GM21515 (cell line): ENCODE results near the gene SIPA1L2.
A peak's percentile ranks its signal among the peaks of the same experiment; 100 is the strongest.

Experiments
- ATAC-seq: cut with Tn5 transposase; IDR thresholded peaks from one replicate; pipeline ENCODE4 v1.9.1; 2021; ENCODE audit not compliant: unreplicated experiment

SIPA1L2 gene

DNA sequence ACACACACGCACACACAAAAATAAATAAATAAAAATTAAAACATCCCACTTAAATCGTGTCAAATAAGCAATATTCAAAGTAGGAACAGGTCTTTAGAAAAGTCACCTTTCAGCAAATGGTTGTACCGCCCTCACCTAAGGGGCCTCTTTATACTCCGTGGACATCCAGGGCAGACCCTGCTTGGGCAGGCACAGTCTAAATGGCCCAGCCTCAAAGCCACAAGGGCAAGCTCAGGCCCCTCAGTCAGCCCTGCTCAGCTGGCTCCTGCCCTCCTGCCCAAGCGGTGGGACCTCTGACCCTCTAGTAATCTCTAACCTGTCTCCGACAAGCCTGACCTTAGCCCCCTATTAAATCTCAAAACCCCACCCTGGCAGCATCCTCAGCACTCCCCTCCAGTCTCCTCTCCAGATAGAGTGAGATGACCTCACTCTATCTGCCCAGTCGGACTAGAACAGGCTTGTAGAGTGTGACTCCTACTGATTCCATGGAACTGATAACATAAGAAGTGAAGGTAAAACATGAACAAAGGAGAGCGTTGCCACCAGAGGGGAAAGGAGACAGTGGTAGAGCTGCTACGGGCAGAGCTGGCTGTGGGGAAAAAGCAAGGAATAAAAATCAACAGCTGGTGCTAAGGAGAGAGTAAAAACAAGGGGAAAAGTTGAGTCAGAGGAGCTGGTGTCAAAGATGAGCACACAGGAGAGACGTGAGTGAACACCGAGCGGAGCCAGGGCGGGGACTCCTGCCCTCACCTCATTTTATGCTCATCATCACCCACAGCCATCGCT lies 36.0 kb downstream of the SIPA1L2 start:
- no peak for ATAC-seq

DNA sequence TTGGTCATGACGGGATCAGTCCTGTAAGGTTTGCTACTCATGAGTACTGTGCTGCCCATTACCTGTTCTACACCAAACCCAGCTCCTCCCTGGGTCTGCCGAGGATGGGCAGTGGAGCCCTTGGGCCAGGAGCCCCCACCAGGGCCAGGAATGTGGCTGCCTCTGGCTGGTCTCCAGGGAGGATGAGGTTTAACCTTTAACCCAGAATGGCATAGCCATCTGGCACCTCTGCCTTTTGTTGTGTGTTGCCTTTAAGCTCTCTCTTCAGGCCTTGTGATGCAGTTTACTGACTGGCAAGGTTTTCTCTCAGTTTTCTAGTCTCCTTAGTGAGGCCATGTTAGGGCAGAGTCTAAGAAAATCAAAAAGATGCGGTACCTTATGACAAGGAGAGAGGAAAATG lies 38.6 kb downstream of the SIPA1L2 start:
- ATAC-seq = no peak

DNA sequence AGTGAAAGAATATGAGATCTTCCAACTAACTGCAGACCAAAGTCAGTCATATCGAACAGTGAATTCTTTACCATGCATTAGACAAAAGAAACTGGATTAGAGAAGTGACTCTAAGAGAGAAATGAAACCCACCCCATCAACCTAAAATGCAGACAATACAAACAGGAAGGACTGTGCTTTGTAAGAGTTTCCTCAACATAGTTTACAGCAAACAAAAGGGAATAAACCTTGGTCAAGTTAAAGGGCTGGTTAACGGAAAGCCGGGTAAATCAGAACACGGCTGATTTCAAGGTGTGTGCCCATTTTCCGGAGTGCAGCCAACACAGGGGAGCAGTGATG lies 39.2 kb downstream of the SIPA1L2 start:
- peak; percentile 85 for ATAC-seq

DNA sequence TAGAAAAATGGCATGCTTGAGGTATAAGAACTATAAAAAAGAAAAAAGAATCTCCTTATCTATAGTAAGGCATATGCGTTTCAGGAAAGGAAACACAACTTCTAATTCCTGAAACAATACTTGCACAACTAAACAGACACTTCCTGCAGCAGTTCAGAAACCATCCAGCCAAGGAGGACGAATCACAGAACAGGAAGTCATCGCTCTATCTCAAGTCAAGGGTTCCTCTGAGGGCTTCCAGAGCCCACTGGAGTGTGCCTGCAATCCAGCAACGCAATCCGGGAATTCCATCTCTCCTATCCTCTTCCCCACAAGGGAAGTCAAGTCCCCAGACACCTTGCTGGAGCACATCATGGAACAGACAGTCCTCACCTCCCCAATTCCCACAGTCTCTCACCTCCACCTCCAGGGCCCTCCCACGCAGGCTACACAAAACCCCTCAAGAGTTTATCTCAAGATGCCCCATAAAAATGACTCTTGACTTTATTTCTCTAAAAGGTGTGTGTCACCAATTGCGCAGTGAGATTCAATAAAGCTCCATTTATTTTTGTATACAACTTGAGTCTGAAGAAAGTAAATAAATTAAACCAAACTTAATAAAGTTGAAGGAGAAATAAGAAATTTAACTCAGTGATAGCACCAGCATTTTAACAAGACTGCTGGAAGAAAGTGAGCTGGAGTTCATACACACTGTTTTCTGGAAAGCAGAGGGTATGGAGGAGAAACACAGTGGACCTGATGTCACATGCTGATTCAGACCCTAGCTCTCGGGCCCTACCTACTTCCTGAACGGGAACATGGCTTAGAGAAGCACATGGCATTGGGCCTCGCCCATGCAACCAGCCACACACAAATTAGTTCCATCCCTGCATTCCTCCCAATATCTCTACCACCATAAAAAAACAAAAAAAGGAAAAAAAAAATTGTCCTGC lies 39.9 kb downstream of the SIPA1L2 start:
- peak; percentile 40 for ATAC-seq

DNA sequence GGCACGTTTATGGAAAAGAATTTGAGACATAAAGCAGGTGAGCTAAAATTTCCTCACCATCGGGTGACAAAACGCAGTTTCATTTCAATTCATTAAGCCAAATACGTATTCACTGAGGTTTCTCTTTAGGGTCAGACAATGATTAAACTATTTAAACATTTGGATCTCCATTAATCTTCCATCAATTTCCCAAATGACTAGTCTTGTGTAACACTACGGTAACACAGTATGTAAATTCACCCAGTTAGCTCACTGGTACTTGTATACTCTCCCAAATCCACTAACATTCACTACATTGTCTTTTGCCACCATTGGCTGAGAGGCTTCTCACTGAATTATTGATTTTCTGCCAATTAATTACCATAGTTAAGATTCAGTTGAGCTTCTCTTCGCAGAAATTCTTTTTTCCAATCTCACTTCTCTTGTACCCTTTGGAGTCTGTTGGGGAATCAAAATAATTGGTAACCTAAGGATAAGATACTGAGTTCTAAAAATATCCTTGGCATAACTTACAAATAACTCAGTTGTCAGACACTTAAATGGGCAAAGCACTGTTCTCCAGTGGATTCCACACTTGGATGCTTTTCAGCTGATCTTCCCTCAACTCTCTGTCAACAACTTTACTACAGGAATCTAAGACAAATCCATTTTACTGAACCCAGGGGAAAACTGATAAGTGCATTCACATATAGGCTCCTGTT lies 40.7 kb downstream of the SIPA1L2 start:
- ATAC-seq = no peak

DNA sequence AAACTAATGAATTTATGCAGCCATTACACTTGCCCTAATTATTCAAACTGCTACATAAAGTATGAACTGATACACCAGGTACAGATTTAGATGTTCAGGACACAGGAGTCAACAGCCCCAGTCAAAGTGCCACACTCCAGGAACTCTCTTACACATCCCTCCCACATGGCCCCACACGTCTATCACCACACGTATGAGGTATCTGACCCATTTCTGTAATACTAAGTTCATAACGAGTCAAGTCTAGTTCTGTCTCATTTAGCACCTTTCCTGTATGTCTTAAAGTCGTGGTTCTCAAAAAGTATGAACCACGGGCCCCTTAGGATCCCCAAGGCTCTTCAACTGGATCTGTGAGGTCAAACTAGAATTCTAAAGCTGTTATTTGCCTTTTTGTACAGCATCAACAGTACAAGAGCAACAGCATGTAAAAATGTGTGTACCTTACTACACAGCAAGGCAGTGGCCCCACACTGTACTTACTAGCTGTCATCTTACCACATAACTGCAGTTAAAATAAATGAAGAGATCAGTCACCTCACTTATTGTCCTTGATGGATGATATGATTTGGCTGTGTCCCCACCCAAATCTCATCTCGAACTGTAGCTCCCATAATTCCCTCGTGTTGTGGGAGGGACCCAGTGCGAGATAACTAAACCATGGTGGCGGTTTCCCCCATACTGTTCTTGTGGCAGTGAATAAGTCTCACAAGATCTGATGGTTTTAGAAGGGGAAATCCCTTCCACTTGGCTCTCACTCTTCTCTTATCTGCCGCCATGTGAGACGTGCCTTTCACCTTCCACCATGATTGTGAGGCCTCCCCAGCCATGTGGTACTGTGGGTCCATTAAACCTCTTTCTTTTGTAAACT lies 42.6 kb downstream of the SIPA1L2 start:
- no peak for ATAC-seq

DNA sequence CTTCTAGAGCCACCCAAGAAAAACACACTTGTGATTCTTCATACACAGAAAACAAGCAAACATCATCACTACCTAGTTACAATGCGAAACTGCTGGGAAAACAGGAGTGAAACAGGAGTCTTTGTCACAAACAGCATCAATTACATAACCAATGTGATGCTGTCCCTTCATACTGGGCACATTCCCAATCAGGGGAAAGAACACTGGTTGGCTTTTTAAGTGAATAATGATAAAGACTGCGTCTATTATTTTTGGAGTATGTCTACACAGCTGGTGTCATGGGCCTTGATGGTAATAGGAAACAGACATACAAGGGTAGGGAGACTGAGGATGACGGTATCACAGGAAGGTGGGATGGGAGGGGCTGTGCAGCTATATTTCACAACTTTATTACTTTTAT lies 43.3 kb downstream of the SIPA1L2 start:
- ATAC-seq = no peak

DNA sequence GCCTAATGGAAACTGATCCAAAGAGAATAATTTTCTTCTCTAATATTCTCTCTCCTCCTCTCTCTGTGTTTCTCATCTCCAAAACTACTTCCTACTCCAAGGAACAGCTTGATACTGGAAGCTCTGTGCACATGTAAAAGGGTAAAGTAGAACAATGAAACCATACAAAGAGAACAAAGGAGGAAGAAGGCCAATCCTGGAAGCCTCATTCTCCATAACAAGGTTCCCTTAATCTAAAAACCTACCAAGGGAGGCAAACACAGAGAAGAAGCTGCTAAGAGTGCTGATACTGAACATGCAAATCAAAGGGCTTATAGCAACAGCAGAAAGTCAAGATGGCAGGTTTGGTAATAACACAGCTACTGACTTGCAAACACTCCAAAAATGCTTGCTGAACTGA lies 44.4 kb downstream of the SIPA1L2 start:
- ATAC-seq = no peak

DNA sequence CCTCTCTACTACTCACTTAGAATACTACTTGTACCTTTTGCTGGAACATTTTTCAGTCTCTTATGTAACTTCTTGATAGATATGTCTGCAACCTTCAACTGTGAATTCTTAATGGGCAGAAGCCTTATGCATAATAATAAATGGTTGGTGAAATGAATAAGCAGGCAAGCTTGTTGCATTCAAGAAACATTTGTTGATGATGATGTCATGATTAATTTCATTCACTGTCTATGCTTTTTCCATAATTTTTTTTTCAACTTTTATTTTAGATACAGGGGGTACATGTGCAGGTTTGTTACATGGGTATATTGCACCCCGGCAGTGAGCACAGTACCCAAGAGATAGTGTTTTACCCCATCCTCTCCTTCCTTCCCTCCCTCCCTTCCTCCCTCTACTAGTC lies 48.0 kb downstream of the SIPA1L2 start:
- ATAC-seq = no peak
